ENCODE data around the gene CERS6. TPM values are rescaled to one million over a fixed set of nuclear protein-coding genes. Genes with fewer than 3 reads are reported as not detected.

Gene CERS6
- total RNA-seq, 1 experiment from 2014 or later: 30.3 TPM

- CTCF ChIA-PET: no interaction called here
- POLR2A ChIA-PET: no interaction called here
Observed at GRCh38 chr2:168467729-168468128, 11.7 kb downstream of the CERS6 start.

GRCh38 chr2:168468354-168468753 is 12.3 kb downstream of the CERS6 start:
- no peak for ATAC-seq
- H3K9me3 ChIP-seq (ENCODE audit: control insufficient read depth, insufficient read depth, low read depth, low read length): no peaks in the 10 kb centered on the region
- H3K36me3 ChIP-seq (ENCODE audit: control insufficient read depth, insufficient read depth, low read length): no peaks in the 10 kb centered on the region
- BruUV-seq (replicated peaks): no TSS peak
- in situ Hi-C loops (cut with HindIII; ENCODE audit: low pct_unique_long_range_greater_than_20kb, low sequenced_read_pairs) (no loop called here), intact Hi-C loops (cut with micrococcal nuclease; ENCODE audit: unreplicated experiment) (no loop called here)
- H3K4me1 ChIP-seq (ENCODE audit: control insufficient read depth, insufficient read depth, low read length): peaks cover 28% of the 10 kb centered on the region
- POLR2A ChIA-PET: no interaction called here
- no peaks in the 10 kb centered on the region for H3K27me3 ChIP-seq (ENCODE audit: control insufficient read depth, insufficient read depth, low read length)
- CTCF ChIA-PET: no interaction called here
- no peak overlapping the region for H3K27ac ChIP-seq (ENCODE audit: low read length)
- H3K4me3 ChIP-seq (ENCODE audit: low read depth in 2 of 2, low read length in 2 of 2): no peak overlapping the region
- no peak for DNase-seq (ENCODE audit: low read depth, low spot score)
- TF ChIP-seq POLR2AphosphoS5 (IDR thresholded peaks at IDR 0.05; ENCODE audit: low read depth, low read length): no peak
- TF ChIP-seq TCF7L2 (IDR thresholded peaks at IDR 0.05; ENCODE audit: low read depth, low read length): no peak
- TF ChIP-seq REST (IDR thresholded peaks at IDR 0.05; ENCODE audit: insufficient read depth in 1 of 2, low read depth in 2 of 2, low read length in 1 of 2): no peak
- TF ChIP-seq CTCF (IDR thresholded peaks at IDR 0.05): no peak
- no peak for TF ChIP-seq SIN3A (IDR thresholded peaks at IDR 0.05; ENCODE audit: borderline replicate concordance, insufficient read depth, low read depth, low read length)

More at GRCh38 chr2:168467729-168468128, 11.7 kb downstream of the CERS6 start:
- H3K4me3 ChIP-seq (ENCODE audit: low read depth in 2 of 2, low read length in 2 of 2): no peak overlapping the region
- no peak overlapping the region for H3K27ac ChIP-seq (ENCODE audit: low read length)
- ATAC-seq: no peak
- H3K36me3 ChIP-seq (ENCODE audit: control insufficient read depth, insufficient read depth, low read length): no peaks in the 10 kb centered on the region
- H3K9me3 ChIP-seq (ENCODE audit: control insufficient read depth, insufficient read depth, low read depth, low read length): no peaks in the 10 kb centered on the region
- no TSS peak for BruUV-seq (replicated peaks)
- no peak for TF ChIP-seq SIN3A (IDR thresholded peaks at IDR 0.05; ENCODE audit: borderline replicate concordance, insufficient read depth, low read depth, low read length)
- in situ Hi-C loops (cut with HindIII; ENCODE audit: low pct_unique_long_range_greater_than_20kb, low sequenced_read_pairs): no loop called here
- H3K27me3 ChIP-seq (ENCODE audit: control insufficient read depth, insufficient read depth, low read length): no peaks in the 10 kb centered on the region
- intact Hi-C loops (cut with micrococcal nuclease; ENCODE audit: unreplicated experiment): no loop called here
- DNase-seq (ENCODE audit: low read depth, low spot score): no peak
- H3K4me1 ChIP-seq (ENCODE audit: control insufficient read depth, insufficient read depth, low read length): peaks cover 28% of the 10 kb centered on the region

- intact Hi-C loops (cut with micrococcal nuclease; ENCODE audit: unreplicated experiment): no loop called here
- Histone ChIP-seq H3K9me3 (ENCODE audit: control insufficient read depth, insufficient read depth, low read depth, low read length) (no peaks in the 10 kb centered on the region), H3K36me3 (ENCODE audit: control insufficient read depth, insufficient read depth, low read length) (no peaks in the 10 kb centered on the region), H3K4me1 (ENCODE audit: control insufficient read depth, insufficient read depth, low read length) (peaks cover 28% of the 10 kb centered on the region), H3K4me3 (ENCODE audit: low read depth in 2 of 2, low read length in 2 of 2) (no peak overlapping the region), H3K27me3 (ENCODE audit: control insufficient read depth, insufficient read depth, low read length) (no peaks in the 10 kb centered on the region), H3K27ac (ENCODE audit: low read length) (0 out of 2 replicates have a peak overlapping the region, but pooled peaks have one; percentile 24)
- BruUV-seq (replicated peaks): no TSS peak
- TF ChIP-seq CTCF (IDR thresholded peaks at IDR 0.05) (no peak), TCF7L2 (IDR thresholded peaks at IDR 0.05; ENCODE audit: low read depth, low read length) (no peak), SIN3A (IDR thresholded peaks at IDR 0.05; ENCODE audit: borderline replicate concordance, insufficient read depth, low read depth, low read length) (no peak), REST (IDR thresholded peaks at IDR 0.05; ENCODE audit: insufficient read depth in 1 of 2, low read depth in 2 of 2, low read length in 1 of 2) (no peak), POLR2AphosphoS5 (IDR thresholded peaks at IDR 0.05; ENCODE audit: low read depth, low read length) (no peak)
- no peak for ATAC-seq
- no peak for DNase-seq (ENCODE audit: low read depth, low spot score)
- ChIA-PET POLR2A (interaction anchor here (0.6 kb wide), 1 partner anchor 56 kb away, joined by 3 read pairs; no protein-coding TSS in a partner anchor), CTCF (no interaction called here)
- in situ Hi-C loops (cut with HindIII; ENCODE audit: low pct_unique_long_range_greater_than_20kb, low sequenced_read_pairs): no loop called here
Observed at GRCh38 chr2:168469281-168469988, 13.4 kb downstream of the CERS6 start.
